Peyer's patch (tissue), 4 donors: Measurements from ENCODE around the gene BCO1. TPM values are rescaled to one million over a fixed set of nuclear protein-coding genes. Genes with fewer than 3 reads are reported as not detected.
A peak's percentile ranks its signal among the peaks of the same experiment; 100 is the strongest.

Source experiments
- DNase-seq, 3 donors: peaks; one replicate each; pipeline ENCODE4 v3.0.0-alpha.2; 2017 to 2019
- H3K27ac ChIP-seq, 4 donors: fragments of 200-600 bp; sonication (generic); one replicate each; pipeline ENCODE4 v1.5.1; 2016 to 2019
- H3K27me3 ChIP-seq, 2 donors: fragments of 200-600 bp; sonication (generic); one replicate each; pipeline ENCODE4 v1.5.1; 2019
- H3K36me3 ChIP-seq, 3 donors: fragments of 200-600 bp; sonication (generic); one replicate each; pipeline ENCODE4 v1.5.1; 2016 to 2019
- H3K4me1 ChIP-seq, 4 donors: fragments of 200-600 bp; sonication (generic); one replicate each; pipeline ENCODE4 v1.5.1; 2016 to 2019
- H3K4me3 ChIP-seq, 4 donors: fragments of 200-600 bp; sonication (generic); 1 replicate in 3 of 4; 2 replicates in 1 of 4; pipeline ENCODE4 v1.5.1; 2016 to 2019; ENCODE audit warnings: mild to moderate bottlenecking in 1 of 4
- H3K9me3 ChIP-seq, 4 donors: fragments of 200-600 bp; sonication (generic); one replicate each; pipeline ENCODE4 v1.5.1; 2016 to 2019; ENCODE audit warnings: mild to moderate bottlenecking in 1 of 4
- POLR2A ChIP-seq, 2 donors: fragments of 450-650 bp; IDR thresholded peaks; one replicate each; pipeline ENCODE4 v1.5.1; 2017; ENCODE audit warnings: antibody characterized with exemption in 2 of 2, mild to moderate bottlenecking in 2 of 2, moderate library complexity in 2 of 2
- total RNA-seq, 4 donors: library from RNA; depleted of rRNA; stranded (reverse); fragments of >200 nt; gene quantifications; one replicate each; pipeline ENCODE4 v1.1.0, GENCODE V29; 2016
- TF ChIP-seq, protein P1 (sequence below), 6 experiments: fragments of 450-650 bp in 4 of 6; fragments of 200-600 bp in 2 of 6; sonication (generic) in 1 of 6; IDR thresholded peaks; one replicate each; pipeline ENCODE4 v1.5.1; 2017 to 2019; ENCODE audit warnings: antibody characterized with exemption in 6 of 6, mild to moderate bottlenecking in 3 of 6, moderate library complexity in 1 of 6

BCO1 gene
- total RNA-seq, 4 donors from 2014 or later, result 7.9 to 16.0 (median 12.3) TPM

DNA sequence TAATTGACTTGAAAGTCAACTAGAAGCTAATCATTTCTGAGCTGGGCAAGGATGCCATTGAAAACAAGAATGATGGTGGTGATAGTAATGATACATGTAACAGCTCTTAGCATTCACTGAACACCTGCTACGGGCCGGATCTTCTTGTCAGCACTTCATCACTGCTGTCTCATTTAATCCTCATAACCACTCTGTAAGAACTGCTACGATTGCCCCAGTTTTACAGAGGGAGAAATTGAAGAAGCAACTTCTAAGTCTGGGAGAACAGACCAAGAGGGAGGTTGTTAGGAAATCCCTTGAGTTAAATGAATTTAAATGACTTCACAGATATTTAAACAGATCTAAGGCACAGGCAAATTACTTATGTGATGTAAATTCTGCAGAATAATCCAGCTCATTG, 69.3 kb downstream of the BCO1 start:
- no peak for TF ChIP-seq POLR2A (IDR thresholded peaks at IDR 0.05)
- TF ChIP-seq, protein P1, sequence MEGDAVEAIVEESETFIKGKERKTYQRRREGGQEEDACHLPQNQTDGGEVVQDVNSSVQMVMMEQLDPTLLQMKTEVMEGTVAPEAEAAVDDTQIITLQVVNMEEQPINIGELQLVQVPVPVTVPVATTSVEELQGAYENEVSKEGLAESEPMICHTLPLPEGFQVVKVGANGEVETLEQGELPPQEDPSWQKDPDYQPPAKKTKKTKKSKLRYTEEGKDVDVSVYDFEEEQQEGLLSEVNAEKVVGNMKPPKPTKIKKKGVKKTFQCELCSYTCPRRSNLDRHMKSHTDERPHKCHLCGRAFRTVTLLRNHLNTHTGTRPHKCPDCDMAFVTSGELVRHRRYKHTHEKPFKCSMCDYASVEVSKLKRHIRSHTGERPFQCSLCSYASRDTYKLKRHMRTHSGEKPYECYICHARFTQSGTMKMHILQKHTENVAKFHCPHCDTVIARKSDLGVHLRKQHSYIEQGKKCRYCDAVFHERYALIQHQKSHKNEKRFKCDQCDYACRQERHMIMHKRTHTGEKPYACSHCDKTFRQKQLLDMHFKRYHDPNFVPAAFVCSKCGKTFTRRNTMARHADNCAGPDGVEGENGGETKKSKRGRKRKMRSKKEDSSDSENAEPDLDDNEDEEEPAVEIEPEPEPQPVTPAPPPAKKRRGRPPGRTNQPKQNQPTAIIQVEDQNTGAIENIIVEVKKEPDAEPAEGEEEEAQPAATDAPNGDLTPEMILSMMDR (IDR thresholded peaks at IDR 0.05), result no peak

DNA sequence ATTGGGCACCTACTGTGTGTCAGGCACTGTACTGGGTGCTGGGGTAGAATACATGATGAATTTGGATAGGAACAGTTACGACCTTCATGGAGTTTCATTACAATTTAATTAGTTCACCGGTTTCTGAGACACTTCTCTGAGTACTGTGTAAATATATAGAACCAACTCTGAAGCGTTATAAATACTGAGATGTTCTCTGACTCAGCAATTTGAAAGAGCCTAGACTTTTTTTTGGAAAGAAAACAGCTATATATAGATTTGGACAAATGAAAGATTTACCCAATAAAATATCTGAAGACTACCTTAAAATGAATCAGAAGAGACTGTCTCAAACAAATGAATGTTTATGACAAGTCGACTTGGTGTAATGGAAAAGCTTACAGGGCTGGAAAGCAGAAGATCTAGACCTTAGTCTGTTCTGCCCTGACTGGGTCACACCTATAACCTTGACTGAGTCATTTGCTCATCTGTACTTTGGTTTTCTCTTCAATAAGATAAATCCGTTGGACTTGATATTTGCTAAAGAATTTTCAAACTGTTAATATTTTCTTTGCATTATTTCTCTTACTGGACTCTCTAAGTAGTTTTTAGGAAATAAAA, 71.7 kb downstream of the BCO1 start:
- Histone ChIP-seq H3K27ac (peak overlapping the region in 1 of 4 donors; percentile 24), H3K4me1 (peaks cover 0 to 23% (median 0%) of the 10 kb centered on the region in 4 donors), H3K9me3 (no peaks in the 10 kb centered on the region), H3K36me3 (no peaks in the 10 kb centered on the region), H3K27me3 (no peaks in the 10 kb centered on the region), H3K4me3 (no peak overlapping the region)
- no peak for TF ChIP-seq POLR2A (IDR thresholded peaks at IDR 0.05)
- TF ChIP-seq, protein P1 (IDR thresholded peaks at IDR 0.05), result no peak
- DNase-seq, result no peak

More for the DNA sequence above, 69.3 kb downstream of the BCO1 start:
- Histone ChIP-seq H3K27ac (no peak overlapping the region), H3K4me3 (no peak overlapping the region), H3K27me3 (no peaks in the 10 kb centered on the region), H3K4me1 (peaks cover 0 to 9% (median 0%) of the 10 kb centered on the region in 4 donors), H3K9me3 (no peaks in the 10 kb centered on the region), H3K36me3 (no peaks in the 10 kb centered on the region)
- DNase-seq, result no peak

DNA sequence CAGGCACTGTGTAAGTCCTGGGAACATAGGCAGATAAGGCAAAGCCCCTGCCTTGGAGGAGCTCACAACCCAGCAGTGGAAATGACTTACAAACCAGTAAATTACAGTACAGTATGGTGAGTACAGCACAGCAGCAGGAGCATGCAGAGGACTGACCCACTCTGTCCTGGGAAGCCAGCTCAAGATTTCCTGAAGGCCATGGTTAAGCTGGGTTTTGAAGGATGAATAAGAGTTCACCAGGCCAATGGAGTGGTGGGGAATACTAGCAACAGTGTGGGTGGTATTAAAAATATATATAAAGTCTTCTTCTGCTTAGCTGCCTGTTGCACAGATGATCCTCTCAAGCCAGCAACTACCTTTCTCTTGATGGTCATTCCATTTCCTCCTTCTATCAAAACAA, 73.3 kb downstream of the BCO1 start:
- no peak overlapping the region for H3K4me3 ChIP-seq
- H3K27me3 ChIP-seq, result no peaks in the 10 kb centered on the region
- TF ChIP-seq POLR2A (IDR thresholded peaks at IDR 0.05), result no peak
- TF ChIP-seq, protein P1 (IDR thresholded peaks at IDR 0.05), result no peak
- H3K4me1 ChIP-seq, result peaks cover 0 to 32% (median 0%) of the 10 kb centered on the region in 4 donors
- no peak for DNase-seq
- H3K27ac ChIP-seq, result no peak overlapping the region
- no peaks in the 10 kb centered on the region for H3K36me3 ChIP-seq
- H3K9me3 ChIP-seq, result no peaks in the 10 kb centered on the region

DNA sequence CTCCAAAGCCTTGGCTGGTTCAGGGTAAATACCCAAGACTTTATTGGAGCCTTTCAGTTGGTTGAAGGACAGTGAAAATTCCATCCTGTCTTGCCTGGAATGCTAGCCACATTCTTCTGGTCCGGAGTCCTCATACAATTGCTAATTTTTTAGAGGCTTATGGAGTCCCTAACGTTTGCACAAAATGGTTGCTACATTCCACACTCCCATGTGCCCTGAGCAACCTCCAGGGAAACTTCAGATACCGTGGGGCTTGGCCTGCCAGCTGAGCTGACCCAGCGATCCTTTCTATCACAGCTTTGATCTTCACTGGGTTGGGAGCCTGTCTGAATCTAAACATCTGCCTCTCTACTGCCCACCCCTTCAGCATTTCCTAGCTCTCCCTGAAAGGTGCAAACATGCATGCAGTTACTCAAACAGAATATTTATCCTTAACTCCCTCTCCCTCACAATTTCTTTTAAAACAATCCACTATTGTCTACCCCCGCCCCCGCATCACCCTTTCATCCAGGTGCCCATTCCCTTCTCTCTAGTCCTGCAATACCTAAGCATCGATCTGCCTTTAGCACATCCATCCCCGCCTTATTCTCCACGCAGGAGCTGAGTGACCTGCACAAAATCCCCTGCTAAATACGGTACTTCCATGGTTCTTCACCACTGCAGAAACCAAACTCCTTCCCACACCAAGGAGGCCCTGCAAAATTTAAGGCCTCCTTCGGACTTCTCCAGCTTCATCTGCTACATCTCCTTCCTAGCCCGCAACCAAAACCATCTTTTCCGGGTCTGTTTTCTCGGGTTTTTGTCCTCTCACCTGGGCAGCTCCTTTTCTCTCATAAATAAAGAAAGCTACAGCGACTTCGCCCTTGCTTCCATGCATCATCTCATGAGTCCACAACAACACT, 75.5 kb downstream of the BCO1 start:
- H3K27me3 ChIP-seq, result no peaks in the 10 kb centered on the region
- H3K27ac ChIP-seq, result peak overlapping the region; percentile 89 to 97 (median 94)
- no peak for TF ChIP-seq POLR2A (IDR thresholded peaks at IDR 0.05)
- TF ChIP-seq, protein P1 (IDR thresholded peaks at IDR 0.05), result no peak
- no peak for DNase-seq
- H3K4me3 ChIP-seq, result peak overlapping the region; percentile 85 to 99 (median 98)
- no peaks in the 10 kb centered on the region for H3K36me3 ChIP-seq
- peaks cover 0 to 36% (median 0%) of the 10 kb centered on the region in 4 donors for H3K4me1 ChIP-seq
- no peaks in the 10 kb centered on the region for H3K9me3 ChIP-seq

DNA sequence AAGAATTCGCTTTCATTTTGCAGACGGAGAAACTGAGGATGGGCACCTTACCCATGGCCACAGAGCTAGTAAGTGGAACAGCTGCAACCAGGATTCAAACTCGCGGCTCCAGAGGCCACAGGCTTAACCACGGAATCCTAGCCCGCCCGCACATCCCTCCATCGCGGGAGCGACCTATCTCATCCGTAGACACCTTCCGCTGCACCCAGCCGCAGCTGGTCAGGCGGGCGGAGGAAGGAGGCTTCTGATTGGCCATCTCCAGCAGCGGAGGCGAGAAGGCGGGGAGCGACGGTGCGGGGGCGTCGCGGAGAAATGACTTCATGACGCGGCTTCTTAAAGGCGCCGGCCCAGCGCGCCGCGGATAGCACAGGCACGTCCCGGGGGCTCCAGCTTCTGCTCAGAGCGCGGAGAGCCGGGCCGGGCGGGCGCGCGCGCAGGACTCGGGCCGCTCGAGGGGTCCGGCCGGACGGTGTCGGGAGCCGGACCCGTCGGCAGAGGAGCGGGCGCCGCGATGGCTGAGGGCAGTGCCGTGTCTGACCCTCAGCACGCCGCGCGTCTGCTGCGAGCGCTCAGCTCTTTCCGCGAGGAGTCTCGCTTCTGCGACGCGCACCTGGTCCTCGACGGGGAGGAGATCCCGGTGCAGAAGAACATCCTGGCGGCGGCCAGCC, 76.2 kb downstream of the BCO1 start, which contains the start of gene GAN:
GAN (plus strand) TSS at position 360 of the 668 bp plus-strand sequence; CDS start at position 512, 152 bp downstream.
- peaks cover 0 to 44% (median 0%) of the 10 kb centered on the region in 4 donors for H3K4me1 ChIP-seq
- no peaks in the 10 kb centered on the region for H3K9me3 ChIP-seq
- peak within 1 kb of the TSS; percentile 89 to 97 (median 94) for H3K27ac ChIP-seq
- no peaks in the 10 kb centered on the region for H3K27me3 ChIP-seq
- H3K36me3 ChIP-seq, result no peaks in the 10 kb centered on the region
- peak; percentile 95 to 98 (median 96) for DNase-seq
- peak; percentile 89 to 94 for TF ChIP-seq POLR2A (IDR thresholded peaks at IDR 0.05)
- TF ChIP-seq, protein P1 (IDR thresholded peaks at IDR 0.05), result peak in 1 of 6 experiments; percentile 2
- H3K4me3 ChIP-seq, result peak within 1 kb of the TSS; percentile 85 to 99 (median 98)
